ENCODE results near the gene ITGB2.

DNA sequence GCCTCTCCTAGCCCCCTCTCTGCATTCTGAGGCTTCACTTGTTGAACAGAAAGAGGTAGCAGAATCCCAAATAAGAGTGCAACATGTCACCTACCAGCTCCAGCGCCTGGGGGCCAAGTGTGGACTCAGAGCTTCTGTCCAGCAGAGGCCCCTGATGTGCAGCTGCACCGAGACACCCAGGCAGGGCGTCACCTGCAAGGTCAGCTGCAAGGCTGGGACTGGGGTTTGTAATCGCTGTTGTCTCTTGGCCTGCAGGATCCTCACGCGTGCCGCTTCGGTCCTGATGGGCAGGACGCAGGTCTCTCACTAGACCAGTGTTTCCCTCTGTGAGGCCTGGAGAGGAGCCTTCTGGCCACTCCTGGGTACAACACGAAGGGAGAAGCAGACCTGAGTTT, 14.8 kb upstream of the ITGB2 start:
- TF ChIP-seq, protein P1, sequence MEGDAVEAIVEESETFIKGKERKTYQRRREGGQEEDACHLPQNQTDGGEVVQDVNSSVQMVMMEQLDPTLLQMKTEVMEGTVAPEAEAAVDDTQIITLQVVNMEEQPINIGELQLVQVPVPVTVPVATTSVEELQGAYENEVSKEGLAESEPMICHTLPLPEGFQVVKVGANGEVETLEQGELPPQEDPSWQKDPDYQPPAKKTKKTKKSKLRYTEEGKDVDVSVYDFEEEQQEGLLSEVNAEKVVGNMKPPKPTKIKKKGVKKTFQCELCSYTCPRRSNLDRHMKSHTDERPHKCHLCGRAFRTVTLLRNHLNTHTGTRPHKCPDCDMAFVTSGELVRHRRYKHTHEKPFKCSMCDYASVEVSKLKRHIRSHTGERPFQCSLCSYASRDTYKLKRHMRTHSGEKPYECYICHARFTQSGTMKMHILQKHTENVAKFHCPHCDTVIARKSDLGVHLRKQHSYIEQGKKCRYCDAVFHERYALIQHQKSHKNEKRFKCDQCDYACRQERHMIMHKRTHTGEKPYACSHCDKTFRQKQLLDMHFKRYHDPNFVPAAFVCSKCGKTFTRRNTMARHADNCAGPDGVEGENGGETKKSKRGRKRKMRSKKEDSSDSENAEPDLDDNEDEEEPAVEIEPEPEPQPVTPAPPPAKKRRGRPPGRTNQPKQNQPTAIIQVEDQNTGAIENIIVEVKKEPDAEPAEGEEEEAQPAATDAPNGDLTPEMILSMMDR (IDR thresholded peaks at IDR 0.05) = no peak
- TF ChIP-seq POLR2A (IDR thresholded peaks at IDR 0.05) = no peak
